Measurements from ENCODE around the gene TRAF7.

DNA sequence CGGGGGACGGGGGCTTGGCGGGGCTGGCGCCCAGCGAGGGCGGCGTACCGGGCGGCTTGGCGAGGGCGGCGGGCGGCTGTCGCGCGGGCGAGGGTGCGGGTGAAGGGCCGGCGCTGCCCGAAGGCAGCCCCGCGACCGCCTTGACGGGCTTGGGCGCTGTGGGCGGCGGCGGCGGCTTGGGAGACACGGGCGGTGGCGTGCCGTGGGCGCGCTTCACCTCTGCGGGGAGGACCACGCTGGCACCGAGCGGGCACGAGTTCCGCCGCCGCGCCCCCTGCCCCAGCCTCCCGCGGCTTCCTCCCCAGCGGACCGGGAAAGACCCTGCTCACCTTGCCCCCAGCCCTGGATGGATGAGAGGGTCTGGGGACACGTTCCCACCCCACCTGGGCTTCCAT lies 23.5 kb downstream of the TRAF7 start:
- TF ChIP-seq POLR2A (IDR thresholded peaks at IDR 0.05) (no peak), CTCF (IDR thresholded peaks at IDR 0.05) (no peak)

Measured in ovary (tissue), 3 donors.